Measurements from ENCODE around the gene SENP1.
"Not testable (repeated sequence)": the region's sequence is repeated elsewhere in the genome, so short reads cannot be mapped to it uniquely, and the experiment has no call there.

SENP1 gene

DNA sequence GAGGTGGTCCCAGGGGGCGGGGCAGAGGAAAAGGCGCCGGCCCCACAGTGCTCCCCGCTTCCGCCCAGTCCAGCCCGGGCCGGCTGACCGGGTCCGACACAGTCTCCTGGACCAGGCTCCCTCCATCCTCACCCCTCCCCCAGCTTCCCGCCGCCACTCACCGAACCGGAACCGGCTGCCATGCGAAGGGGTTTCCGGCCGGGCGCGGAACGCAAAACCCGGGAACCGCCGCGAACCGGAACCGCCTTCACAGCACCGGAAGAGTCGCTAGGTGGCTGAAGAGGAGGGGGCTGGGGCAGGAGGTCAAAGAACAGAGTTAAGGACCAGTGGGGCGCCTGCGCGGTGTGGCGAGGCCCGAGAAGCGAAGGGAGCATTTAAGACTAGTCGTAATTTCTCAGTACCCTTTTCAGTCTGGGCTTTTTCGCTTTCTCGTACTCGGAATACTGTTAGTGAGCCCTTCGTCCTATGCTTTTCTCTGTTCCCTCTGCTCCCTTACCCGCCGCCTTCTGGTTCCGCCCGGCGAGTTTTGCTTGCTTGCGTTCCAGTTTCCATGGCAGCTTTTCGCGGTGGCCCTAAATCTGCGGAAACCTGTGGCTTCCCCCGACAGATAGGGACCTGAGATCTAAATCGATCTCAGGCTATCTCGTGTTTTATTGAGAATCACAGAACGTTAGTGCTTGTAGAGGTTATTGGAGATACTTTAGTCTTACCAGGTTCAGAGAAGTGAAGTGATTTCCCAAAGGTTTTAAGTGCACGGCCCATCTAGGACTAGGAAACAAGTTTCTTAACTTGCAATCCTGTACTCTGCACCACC lies at the start of gene SENP1:
SENP1 (minus strand) TSS at position 213 of the 814 bp plus-strand sequence. CDS start 4,607 bp downstream, outside the sequence.
- DNase-seq: peak; percentile 94

DNA sequence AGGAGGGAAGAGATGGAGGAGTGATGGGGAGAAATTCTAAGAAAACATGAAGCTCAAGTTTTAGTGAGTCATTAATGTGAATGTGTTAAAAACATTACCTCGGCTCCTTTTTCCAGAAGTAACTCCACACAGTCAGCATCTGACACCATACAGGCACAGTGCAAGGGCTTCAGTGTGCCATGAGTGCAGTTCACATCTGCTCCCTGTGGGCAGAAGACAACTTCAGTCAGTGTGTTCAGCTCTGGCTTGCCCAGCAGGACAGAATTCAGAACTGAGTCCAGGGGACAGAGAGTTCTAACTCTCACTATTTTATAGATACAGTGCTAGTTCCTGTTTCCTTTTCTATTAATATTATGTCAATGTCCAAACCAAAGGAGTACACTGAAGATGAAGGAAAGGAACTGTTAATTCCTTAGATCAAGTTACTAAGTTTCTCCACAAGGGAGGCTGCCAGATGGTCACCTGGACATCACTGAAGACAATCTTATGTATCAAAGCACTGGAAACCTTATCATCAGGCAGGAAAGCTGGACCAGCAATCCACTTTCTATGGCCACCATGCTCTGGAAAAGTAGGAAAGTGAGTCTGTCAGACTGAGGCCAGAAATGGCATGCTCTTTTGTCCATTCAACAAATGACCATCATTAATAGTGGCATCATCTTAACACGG lies 45.4 kb upstream of the SENP1 start:
- no peak for DNase-seq

DNA sequence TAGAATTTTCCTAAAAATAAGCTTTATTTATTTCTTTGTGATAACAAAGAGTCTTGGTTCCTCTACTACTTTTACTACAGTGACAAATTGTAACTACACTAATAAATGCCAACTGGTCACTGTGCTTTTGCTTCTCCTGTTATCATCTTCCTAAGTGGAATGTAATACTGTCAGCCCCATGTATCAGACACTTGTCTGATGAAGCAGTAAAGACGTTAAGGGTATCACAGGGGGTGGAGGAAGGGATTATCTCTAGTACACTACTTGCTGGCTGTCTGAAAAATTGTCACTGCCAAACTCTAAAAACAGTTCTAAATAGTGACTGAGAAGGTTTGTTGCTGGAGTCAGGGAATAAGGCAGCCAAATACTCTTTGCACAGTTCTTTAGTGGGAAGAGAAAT lies 40.1 kb upstream of the SENP1 start:
- no peak for DNase-seq

DNA sequence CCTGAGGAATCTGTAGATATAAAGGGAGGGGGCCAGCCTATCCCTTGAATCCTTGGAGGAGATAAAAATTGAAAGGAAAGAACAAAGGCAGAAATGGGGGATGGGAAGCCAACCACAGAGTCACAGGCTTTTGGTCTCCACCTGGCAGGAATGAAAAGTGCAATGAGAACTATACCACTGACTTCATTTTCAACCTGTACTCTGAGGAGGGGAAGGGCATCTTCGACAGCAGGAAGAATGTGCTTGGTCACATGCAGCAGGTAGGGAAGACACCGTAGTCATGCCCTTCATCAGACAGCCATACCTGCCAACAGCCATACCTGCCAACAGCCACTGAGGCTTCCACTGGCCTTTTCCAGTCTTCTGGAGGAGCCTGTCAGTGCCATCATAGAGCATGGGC lies 38.0 kb upstream of the SENP1 start:
- no peak for DNase-seq

DNA sequence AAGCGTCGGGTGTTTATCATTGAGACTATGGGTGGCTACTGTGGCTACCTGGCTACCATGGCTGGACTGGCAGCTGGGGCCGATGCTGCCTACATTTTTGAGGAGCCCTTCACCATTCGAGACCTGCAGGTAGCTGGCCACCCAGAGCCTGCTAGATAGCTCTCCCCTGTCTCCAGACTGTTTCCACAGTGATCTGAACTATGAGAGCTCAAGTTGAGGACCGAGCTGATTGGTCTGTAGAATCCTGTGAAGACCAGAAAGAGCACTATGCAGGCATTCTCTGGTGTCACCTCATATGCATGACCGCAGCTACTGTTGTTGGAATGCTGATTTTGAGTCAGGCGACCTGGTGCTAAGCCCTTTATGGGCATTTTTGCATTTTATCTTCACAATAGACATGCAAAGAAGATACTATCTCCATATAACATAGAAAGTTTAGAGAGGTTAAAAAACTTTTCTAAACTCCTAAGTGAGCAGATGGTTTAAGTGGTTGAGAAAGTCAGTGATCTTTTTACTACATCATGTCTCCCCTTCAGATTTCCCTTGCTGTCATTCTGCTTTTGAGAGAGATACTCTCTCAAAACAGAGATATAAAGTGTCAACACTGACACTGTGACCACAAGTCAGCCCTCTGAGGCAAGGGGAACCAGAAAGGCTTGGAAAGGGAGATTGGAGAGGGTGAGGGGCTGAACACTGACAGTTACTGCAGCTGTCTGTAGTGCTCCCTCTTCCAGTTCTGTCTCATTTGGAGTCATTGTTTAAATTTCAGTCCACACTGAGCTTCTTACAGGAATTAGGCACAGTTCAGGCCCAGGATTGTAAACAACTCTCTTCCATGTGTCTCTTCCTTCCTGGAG lies 37.2 kb upstream of the SENP1 start:
- DNase-seq: no peak

DNA sequence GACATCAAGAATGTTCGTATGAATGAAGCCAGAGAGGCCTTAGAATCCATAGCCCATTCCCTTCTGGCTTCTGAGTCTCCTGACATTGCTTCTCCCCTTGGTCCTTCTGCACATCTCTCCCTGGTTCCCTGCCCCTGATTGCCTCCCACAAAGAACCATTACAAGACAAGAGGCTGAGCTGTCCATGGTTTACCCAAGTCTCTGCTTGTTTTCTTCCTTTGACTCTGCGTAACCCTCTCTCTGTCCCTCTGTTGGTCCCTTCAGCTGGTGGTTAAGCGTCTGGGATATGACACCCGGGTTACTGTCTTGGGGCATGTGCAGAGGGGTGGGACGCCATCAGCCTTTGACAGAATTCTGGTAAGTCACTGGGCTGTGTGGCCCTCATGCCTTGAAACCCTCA lies 29.1 kb upstream of the SENP1 start:
- DNase-seq: no peak

DNA sequence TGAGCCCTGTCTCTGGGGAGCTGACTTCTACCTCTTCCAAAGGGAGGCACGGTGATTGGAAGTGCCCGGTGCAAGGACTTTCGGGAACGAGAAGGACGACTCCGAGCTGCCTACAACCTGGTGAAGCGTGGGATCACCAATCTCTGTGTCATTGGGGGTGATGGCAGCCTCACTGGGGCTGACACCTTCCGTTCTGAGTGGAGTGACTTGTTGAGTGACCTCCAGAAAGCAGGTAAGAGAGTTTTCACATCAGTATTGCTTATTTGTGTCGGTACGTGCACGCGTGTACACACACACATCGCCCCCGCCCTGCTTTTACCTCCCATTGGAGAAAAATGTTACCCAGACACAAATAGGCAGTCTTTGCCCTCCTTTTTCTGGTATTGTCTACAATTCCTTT lies 26.9 kb upstream of the SENP1 start:
- no peak for DNase-seq

DNA sequence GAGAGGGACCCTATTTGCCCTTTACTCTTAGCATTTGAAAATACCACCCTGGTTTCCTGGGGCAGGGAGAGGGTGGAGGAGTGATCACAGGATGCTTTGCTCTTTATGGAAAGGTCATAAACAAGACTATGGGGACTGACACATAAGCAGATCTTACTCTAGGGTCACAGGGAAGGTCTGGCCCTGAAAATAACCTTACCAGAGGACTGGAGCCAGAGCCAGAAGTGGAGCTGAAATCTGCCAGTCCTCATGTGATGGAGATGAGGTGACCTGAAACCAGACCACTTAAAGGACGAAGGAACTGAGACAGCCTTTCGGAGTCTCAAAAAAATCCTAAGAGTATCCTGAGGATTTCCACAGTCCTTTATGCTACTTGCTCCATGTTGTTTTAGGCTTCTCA lies 25.6 kb upstream of the SENP1 start:
- DNase-seq: no peak

DNA sequence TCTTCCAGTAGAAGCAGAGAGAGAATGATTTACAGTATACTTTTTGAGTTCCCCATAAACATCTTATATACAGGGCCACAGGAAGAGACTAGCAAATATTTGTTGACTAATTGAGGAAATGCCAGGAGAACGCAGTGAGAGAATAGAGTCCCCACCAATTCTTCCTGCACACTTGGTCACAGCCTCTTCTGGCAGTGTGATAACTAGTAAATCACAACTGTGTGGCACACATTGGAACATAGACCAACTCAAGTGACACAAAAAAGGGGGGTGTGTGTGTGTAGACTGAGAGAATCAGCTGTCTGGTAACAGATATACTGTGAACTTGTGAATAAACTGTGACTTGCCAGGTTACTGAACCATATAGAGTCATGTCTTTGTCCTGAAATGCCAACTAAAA lies 23.5 kb upstream of the SENP1 start:
- DNase-seq: no peak

DNA sequence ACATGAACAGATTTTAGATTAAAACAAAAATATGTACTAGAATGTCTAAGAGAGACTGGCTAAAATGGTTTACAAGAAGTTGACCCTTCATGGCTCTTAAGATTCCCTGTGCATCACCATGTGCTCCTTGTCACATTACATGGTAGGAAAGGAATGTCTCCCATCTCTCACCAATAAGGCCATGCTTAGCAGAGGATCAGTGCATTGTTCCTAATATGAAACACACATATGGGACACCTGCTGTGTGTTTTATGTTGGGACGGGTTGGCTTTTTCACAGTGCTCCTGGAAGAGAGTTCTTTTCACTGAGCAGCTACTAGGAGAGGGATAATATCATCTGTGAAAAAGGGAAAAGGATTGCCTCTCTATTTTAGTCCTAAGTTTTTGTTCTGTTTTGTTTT lies 22.9 kb upstream of the SENP1 start:
- DNase-seq: no peak

DNA sequence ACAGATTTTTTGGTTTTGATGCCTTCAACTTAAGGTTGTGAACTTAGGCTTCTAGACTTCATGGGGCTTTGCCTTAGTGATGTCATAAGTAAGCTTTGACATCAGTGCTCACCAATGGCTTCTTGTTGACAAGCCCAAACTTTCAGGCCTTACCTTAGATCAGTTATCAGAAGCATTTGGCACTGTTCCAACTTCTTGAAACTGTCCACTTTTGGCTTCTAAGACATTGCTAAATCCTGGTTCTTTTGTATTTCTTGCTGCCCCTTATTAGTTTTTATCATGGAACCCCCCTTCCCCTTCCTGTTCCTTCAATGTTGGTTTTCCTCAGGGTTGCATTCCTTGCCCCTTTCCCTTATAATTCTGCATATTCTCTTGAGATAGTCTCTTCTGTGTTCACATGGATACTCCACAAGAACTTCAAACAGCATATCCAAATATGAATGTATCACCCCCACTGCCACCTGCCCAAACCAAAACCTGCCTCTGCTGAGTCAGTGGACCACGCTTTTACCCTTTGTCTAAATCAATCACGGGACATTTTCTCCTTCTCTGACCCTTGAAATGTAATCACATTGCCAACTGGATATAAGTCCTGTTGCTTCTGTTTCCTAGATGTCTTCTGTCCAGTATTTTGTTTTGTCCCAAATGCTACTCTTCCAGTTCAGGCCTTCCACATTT lies 21.2 kb upstream of the SENP1 start:
- no peak for DNase-seq

DNA sequence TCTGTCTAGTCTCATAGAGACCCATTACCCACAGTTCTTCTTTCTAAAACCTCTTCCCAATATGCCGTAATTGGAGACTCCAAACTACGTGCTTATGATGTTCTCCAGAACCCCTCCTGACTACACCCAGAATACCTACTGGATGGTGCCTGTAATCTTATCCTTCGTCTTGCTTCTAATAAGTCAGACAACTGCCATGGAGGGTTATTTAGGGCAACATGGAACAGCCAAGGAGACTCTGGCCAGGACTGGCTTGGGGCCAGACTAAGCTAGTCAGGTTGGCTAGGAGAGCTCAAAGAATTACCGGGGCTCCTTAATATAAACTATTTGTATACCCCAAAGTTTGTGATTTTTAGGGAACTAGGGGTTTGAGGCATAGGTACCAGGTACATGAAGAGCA lies 20.1 kb upstream of the SENP1 start:
- no peak for DNase-seq

DNA sequence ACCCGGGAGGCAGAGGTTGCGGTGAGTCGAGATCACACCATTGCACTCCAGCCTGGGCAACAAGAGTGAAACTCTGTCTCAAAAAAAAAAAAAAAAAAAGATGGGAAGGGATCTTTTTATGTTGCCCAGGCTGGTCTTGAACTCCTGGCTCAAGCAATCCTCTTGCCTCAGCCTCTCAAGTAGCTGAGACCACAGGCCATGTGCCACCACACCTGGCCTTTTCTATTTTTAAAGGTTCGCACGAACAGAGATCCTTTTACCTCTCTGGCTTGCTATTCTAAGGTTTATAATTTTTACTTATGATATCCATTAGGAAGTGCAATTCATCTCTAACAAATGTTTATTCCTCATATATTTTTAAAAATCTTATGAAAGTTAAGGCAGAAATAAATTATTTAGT lies 19.7 kb upstream of the SENP1 start:
- DNase-seq: not testable (repeated sequence)

DNA sequence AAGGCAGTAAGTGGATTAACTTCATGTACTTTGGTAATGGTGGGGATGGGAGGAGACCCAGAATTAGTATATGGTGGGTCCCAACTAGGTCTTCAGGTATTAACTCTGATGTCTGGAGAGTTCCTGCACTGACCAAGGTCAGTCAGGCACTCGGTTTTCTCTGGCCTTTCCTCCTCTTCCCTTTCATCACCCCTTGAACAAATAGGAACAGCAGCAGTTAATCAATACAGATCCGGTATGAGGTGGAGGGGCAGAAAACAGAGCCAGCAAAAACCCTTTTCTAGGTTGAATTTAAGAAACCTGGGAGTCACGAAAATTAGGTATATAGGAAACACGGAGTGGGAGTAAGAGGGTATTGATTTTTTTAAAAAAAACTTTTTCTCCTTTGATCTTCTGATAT lies 17.3 kb upstream of the SENP1 start:
- DNase-seq: no peak

DNA sequence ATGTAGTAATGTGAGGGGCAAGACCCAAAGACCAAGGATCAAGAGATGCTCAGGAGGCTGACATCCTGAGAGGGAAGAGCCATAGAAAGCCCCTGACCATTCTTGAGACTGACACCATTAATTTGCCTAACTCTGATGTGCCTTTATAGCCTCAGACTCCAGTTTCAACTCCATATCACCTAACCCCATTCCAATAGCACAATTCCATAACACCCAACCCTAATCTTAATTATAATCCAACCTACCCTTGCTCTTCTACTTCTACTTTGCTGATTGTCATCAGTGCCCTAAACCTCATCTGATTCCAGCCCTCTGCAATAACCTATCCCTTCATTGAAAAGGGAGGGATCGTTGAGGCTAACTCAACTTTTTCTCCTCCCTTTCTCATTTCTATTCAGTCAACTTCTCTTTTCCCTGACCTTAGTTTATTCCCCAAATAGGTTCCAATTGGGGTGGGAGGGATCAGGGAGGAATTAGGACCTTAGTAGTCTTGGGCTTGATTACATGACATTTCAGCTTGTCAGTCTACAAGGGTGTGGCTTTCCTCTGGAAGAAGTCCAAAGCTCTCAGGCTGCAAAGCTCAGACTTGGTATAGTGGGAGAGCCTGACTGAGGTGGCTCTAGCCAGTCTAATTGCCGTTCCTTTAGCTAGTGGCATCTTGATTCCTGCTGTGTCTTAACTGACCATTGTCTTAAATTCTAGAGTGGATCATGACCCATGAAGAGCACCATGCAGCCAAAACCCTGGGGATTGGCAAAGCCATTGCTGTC lies 16.4 kb upstream of the SENP1 start:
- no peak for DNase-seq

DNA sequence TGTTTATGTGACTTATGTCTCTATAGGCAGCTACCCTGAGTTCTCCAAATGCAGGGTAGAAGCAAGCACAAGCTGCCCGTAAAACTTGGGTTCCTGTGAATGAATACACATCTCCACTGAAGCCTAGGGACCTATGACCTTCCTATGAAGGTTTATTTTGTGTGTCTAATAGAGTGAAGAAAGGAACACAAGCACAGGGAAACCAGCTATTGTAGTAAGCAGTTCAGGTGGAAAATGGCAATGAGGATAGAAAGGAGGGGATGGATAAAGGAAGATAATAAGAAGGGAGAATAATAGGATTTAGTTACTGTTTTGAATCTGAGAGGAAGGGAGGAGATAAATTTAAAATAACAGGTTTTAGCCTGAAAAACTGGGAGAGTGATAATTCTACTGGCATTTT lies 15.6 kb upstream of the SENP1 start:
- DNase-seq: no peak

DNA sequence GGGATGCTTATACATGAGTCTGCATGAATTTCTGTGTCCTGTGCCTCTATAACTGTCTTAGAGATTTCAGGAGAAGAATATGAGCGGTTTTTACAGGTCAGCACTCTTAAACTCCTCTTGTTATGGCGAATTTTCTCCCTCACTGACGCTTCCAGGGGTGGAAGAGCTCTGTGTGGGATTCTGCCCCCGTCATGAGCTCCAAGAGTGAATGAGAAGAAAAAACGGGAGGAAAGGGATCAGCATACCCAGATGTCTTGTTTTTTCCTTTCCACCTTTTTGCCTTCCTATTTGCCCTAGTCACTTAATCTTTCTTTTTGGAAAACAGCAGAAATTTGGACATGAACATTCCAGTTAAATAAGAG lies 13.9 kb upstream of the SENP1 start:
- DNase-seq: no peak

DNA sequence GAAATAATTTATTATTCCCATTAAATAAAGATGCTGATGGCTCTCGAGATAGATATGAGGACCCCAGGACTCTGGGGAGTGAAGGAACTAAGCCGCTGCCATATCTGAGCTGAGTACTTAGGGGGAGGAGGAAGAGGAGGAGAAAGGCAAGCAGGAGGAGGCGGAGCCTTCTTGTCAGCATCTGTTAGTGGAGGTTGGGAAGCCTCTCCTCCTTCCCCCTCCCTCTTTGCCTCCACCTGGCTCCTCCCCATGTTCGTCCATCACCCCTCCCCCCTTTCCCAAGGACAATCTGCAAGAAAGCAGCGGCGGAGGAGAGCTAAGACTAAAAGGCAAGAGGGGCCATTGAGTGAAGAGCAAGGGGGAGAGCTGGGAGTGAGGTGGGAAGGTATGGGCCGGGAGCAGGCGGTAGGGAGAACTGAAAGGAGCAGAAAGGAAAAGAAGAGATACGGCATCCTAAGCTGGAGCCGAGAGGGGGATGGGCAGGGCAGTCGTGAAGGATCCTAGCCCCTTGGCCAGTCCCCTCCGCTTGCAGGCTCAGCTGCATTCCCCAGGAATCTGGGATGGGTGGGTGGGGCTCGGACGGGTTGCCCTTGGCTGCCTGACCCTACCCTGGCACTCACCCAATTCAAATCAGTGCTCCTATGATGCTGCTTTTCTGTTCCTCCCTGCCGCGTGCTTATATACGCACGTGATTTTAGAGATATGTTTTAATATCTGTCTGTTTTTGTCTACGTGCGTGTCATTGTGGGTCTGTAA lies 13.4 kb upstream of the SENP1 start, which contains the start of gene PFKM:
PFKM (plus strand) TSS at position 287 of the 756 bp plus-strand sequence. CDS start 3,411 bp downstream, outside the sequence.
- DNase-seq: peak; percentile 80

DNA sequence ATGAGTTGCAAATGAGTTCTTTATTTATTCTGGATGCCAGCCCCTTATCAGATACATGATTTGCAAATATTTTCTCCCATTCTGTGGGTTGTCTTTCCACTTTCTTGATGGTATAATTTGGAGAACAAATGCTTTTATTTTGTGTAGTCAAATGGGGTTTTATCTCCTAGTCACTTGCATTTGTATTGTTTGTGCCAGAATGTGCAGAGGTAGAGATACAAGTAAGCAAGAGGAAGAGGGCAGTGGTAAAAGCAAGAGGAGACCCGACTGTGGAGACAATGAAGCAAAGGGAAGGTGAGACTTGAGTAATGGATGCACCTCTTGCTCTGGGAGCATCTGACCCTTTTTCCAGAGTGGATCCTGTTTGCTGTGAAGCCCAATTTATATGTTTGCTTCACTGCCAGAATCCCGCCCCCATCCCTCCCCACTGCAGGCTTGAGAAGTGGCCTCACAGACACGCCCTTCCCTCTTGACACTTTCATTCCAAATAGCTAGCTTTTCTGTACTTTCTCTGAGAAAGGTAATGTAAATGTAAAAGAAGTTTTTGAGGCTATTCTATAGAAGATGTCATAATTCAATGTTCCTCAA lies 12.5 kb upstream of the SENP1 start:
- no peak for DNase-seq

DNA sequence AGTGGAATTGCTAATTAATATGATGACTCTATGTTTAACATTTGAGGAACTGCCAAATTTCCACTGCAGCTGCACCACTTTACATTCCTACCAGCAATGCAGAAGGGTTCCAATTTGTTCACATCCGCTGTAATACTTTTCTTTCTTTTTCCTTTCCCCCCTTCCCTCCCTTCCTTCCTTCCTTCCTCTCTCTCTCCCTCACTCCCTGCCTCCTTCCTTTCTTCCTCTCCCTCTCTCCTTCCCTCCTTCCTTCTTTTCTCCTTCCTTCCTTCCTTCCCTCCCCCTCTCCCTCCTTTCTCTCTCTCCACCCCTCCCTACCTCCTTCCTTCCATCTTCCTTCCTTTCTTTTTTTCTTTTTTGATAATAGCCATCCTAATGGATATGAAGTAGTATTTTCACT lies 10.1 kb upstream of the SENP1 start:
- DNase-seq: no peak

DNA sequence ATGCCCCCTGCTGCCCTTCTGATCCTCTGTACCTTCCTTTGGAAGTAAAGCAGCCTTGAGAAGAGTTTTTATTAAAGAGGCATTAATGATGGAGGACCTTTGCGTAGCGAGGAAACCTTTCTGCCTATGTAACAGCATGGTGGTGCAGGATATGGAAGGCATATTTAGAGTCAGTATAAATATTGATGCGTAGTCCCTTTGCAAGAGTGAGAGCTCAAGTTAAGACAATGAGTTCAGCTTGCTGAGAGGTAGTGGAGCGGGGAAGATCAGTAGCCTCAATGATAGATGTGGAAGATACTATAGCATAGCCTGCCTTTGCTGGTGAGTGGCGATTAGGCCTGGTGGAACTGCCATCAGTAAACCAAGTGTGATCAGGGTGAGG lies 5.4 kb upstream of the SENP1 start:
- DNase-seq: not testable (repeated sequence)

Measured in stimulated activated CD8-positive, alpha-beta memory T cell treated with anti-CD3 and anti-CD28 coated beads, Interleukin-4, amount 100 ng/mL, for 48 hours (primary cell).